Fibroblast of lung (primary cell): Measurements from ENCODE around the gene PRAMEF13. TPM values are rescaled to one million over a fixed set of nuclear protein-coding genes. Genes with fewer than 3 reads are reported as not detected.
"Not testable (repeated sequence)": the region's sequence is repeated elsewhere in the genome, so short reads cannot be mapped to it uniquely, and the experiment has no call there.

Source experiments
- DNase-seq, 2 donors: peaks; one replicate each; pipeline versions ENCODE4 v3.0.0 to v3.0.0-alpha.2; 2010; ENCODE audit warnings: low read depth in 2 of 2
- H2AFZ ChIP-seq: 2 replicates; pipeline ENCODE4 v1.5.1; 2012; ENCODE audit warnings: low read length, control low read depth, inconsistent platforms
- H3K27ac ChIP-seq: 2 replicates; pipeline ENCODE4 v1.5.1; 2011; ENCODE audit warnings: low read length, control low read depth; ENCODE audit not compliant: insufficient read depth
- H3K27me3 ChIP-seq: 2 replicates; pipeline ENCODE4 v1.5.1; 2011; ENCODE audit warnings: mild to moderate bottlenecking, low read length; ENCODE audit not compliant: control insufficient read depth, insufficient read depth
- H3K36me3 ChIP-seq: 2 replicates; pipeline ENCODE4 v1.5.1; 2011; ENCODE audit warnings: low read length; ENCODE audit not compliant: control insufficient read depth, insufficient read depth
- H3K4me1 ChIP-seq: 2 replicates; pipeline ENCODE4 v1.5.1; 2011; ENCODE audit warnings: low read length; ENCODE audit not compliant: control insufficient read depth, insufficient read depth; ENCODE audit errors: extremely low read depth
- H3K4me2 ChIP-seq: 2 replicates; pipeline ENCODE4 v1.5.1; 2011; ENCODE audit warnings: low read length, control low read depth; ENCODE audit not compliant: insufficient read depth; ENCODE audit errors: extremely low read depth
- H3K4me3 ChIP-seq, 4 experiments: fragments of 200-600 bp in 1 of 4; sonication (generic) in 1 of 4; replicated peaks in 1 of 4; 2 replicates each; pipeline ENCODE4 v1.5.1; 2011 to 2016; ENCODE audit warnings: low read length in 4 of 4, low read depth in 3 of 4, mild to moderate bottlenecking in 3 of 4, control low read depth in 2 of 4, inconsistent platforms in 1 of 4, mixed read lengths in 1 of 4; ENCODE audit not compliant: insufficient read depth in 1 of 4; ENCODE audit errors: control extremely low read depth in 1 of 4
- H3K79me2 ChIP-seq: 2 replicates; pipeline ENCODE4 v1.5.1; 2012; ENCODE audit warnings: mild to moderate bottlenecking, low read length, inconsistent platforms; ENCODE audit not compliant: control insufficient read depth, insufficient read depth
- H3K9ac ChIP-seq: 2 replicates; pipeline ENCODE4 v1.5.1; 2011; ENCODE audit warnings: mild to moderate bottlenecking, low read length, control low read depth; ENCODE audit not compliant: insufficient read depth
- H3K9me3 ChIP-seq: 2 replicates; pipeline ENCODE4 v1.5.1; 2012; ENCODE audit warnings: low read depth, low read length; ENCODE audit not compliant: control insufficient read depth, insufficient read depth
- H4K20me1 ChIP-seq: 2 replicates; pipeline ENCODE4 v1.5.1; 2011; ENCODE audit warnings: low read length; ENCODE audit not compliant: control insufficient read depth, insufficient read depth; ENCODE audit errors: extremely low read depth
- EZH2 ChIP-seq: IDR thresholded peaks from 2 replicates; pipeline ENCODE4 v1.5.1; 2012; ENCODE audit warnings: low read length, control low read depth, mild to moderate bottlenecking; ENCODE audit errors: missing control alignments
- polyA plus RNA-seq, 2 donors: library from polyadenylated mRNA; depleted of rRNA in 1 of 2; stranded (reverse) in 1 of 2; unstranded in 1 of 2; fragments of >200 nt; gene quantifications; 2 replicates each; pipeline ENCODE4 v1.2.1, GENCODE V29; 2011 to 2012; ENCODE audit warnings: missing spikeins in 1 of 2
- total RNA-seq: library from RNA; depleted of rRNA; stranded (reverse); fragments of >200 nt; gene quantifications from 2 replicates; pipeline ENCODE4 v1.2.1, GENCODE V29; 2014
- TF ChIP-seq, protein P1 (sequence below), 2 donors: IDR thresholded peaks in 1 of 2; conservative IDR thresholded peaks in 1 of 2; 1 replicate in 1 of 2; 2 replicates in 1 of 2; pipeline ENCODE4 v1.5.1; 2011 to 2012; ENCODE audit warnings: low read length in 2 of 2, control low read depth in 1 of 2, inconsistent platforms in 1 of 2, low read depth in 1 of 2, mild to moderate bottlenecking in 1 of 2

Gene PRAMEF13
- total and polyA plus RNA-seq, 2 donors (not counting 1 experiment from before 2014, with no cell fraction given) = not detected

DNA sequence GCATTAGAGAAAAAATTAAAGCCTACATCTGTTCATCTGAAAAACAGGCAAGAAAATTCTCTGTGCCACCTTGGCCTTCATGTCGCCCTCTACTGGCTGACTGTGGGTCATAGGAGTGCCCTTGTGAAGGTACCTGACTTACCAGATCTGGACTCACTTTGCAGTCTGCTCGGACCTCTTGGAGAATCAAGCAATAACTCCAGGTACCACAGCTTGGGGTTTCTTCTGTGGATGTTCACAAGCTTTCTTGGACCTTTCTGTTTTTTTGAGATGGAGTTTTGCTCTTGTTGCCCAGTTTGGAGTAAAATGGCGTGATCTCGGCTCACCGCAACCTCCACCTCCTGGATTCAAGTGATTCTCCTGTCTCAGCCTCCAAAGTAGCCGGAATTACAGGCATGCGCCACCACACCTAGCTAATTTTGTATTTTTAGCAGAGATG is 27.2 kb upstream of the PRAMEF13 start:
- Histone ChIP-seq H2AFZ (no peak overlapping the region), H3K9ac (no peak overlapping the region), H3K4me3 (no peak overlapping the region), H4K20me1 (no peaks in the 10 kb centered on the region), H3K27ac (no peak overlapping the region), H3K9me3 (no peaks in the 10 kb centered on the region), H3K4me2 (no peak overlapping the region), H3K27me3 (no peaks in the 10 kb centered on the region), H3K79me2 (no peaks in the 10 kb centered on the region), H3K36me3 (no peaks in the 10 kb centered on the region), H3K4me1 (no peaks in the 10 kb centered on the region)
- TF ChIP-seq EZH2 = no peak
- TF ChIP-seq, protein P1, sequence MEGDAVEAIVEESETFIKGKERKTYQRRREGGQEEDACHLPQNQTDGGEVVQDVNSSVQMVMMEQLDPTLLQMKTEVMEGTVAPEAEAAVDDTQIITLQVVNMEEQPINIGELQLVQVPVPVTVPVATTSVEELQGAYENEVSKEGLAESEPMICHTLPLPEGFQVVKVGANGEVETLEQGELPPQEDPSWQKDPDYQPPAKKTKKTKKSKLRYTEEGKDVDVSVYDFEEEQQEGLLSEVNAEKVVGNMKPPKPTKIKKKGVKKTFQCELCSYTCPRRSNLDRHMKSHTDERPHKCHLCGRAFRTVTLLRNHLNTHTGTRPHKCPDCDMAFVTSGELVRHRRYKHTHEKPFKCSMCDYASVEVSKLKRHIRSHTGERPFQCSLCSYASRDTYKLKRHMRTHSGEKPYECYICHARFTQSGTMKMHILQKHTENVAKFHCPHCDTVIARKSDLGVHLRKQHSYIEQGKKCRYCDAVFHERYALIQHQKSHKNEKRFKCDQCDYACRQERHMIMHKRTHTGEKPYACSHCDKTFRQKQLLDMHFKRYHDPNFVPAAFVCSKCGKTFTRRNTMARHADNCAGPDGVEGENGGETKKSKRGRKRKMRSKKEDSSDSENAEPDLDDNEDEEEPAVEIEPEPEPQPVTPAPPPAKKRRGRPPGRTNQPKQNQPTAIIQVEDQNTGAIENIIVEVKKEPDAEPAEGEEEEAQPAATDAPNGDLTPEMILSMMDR (conservative IDR thresholded peaks at IDR 0.05 in 1 of 2, IDR thresholded peaks at IDR 0.05 in 1 of 2; ENCODE audit: low read depth in 1 of 2, low read length in 2 of 2) = no peak
- no peak for DNase-seq

DNA sequence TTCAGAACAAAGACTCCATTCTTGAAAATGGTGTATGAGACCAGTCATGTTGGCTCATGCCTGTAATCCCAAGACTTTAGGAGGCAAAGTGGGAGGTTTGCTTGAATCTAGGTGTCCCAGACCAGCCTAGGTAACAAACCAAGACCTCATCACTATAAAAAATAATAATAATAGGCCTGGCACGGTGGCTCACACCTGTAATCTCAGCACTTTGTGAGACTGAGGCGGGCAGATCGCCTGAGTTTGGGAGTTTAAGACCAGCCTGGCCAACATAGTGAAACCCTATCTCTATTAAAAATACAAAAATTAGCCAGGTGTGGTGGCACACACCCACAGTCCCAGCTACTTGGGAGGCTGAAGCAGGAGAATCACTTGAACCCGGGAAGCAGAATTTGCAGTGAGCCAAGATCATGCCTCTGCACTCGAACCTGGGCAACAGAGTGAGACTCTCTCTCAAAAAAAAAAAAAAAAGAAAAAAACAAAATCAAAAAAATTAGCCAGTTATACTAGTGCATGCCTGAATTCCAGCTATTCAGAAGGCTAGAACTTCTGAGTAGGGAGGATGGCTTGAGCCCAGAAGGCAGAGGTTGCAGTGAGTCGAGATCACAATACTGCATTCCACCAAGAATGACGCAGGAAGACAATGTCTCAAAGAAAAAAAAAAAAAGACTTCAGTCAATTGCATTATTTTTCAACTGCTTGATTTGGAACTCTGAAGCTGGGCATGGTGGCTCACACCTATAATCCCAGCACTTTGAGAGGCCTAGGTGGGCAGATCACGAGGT is 26.3 kb upstream of the PRAMEF13 start:
- H3K27me3 ChIP-seq, H4K20me1 ChIP-seq, H3K79me2 ChIP-seq, H3K4me1 ChIP-seq, H3K9ac ChIP-seq, H3K4me2 ChIP-seq, H3K4me3 ChIP-seq, DNase-seq, H3K9me3 ChIP-seq, H2AFZ ChIP-seq, H3K36me3 ChIP-seq, H3K27ac ChIP-seq: not testable (repeated sequence)

DNA sequence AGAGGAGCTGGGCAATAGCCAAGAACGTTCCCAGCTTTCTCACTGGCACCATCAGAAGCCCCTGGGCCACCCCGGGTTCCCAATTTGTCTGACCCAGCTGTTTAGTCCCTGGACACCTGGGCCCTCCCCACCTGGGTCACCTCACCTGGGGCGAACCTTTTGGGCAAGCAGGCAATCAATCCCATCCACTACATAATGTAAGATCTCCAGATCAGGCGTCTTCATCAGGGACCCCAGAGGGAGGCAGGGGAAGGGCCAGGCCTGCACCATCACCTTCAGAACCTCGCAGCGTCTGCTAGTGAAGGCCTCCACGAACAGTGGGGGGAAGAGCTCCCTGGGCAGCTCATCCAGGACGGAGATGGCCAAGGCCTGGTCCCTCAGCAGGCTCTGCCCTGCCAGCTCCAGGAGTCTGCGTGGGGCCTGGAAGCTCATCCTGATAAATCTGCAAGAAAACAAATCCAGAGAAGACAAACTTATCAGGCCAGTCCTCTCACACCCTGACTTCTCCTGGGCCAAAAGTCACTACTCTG is 24.5 kb upstream of the PRAMEF13 start, which contains the start of gene PRAMEF18:
PRAMEF18 (minus strand) TSS at position 480 of the 530 bp plus-strand sequence; CDS start at position 432, 48 bp downstream.
- H3K4me2 ChIP-seq, H3K4me1 ChIP-seq, H3K79me2 ChIP-seq, H4K20me1 ChIP-seq, H2AFZ ChIP-seq, H3K9ac ChIP-seq, H3K36me3 ChIP-seq, H3K27me3 ChIP-seq, H3K4me3 ChIP-seq, DNase-seq, H3K27ac ChIP-seq, H3K9me3 ChIP-seq: not testable (repeated sequence)

DNA sequence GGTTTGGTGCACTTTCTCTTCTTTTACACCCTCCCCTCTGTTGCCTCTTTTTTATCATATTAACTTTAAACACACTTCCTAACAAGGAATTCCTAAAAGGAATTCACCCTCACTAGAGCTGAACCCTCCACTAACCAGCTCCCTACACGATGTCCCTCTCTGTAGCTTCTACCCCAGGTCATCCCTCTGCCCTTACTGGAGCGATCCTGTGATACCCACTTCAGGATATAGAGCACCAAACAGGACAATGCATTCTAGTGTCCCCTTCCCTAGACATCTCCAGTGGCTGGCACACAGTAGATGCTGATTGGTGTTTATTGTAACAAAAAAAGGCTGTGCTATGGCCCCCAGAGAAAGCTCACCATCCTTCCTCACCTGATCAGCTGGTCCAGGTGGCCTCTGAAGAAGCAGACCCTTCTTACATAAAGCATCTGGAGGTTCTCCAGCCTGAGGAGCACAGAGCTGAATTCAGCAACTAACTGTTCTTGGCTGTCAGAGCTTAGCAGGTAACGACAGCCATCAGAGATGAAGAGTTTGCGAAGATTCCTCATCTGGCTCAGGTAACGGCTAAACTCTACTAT is 23.4 kb upstream of the PRAMEF13 start:
- Histone ChIP-seq H3K4me2 (no peak overlapping the region), H3K4me1 (no peaks in the 10 kb centered on the region), H3K27ac (no peak overlapping the region), H3K9me3 (no peaks in the 10 kb centered on the region), H3K36me3 (no peaks in the 10 kb centered on the region), H4K20me1 (no peaks in the 10 kb centered on the region), H2AFZ (no peak overlapping the region), H3K9ac (no peak overlapping the region), H3K4me3 (no peak overlapping the region), H3K27me3 (no peaks in the 10 kb centered on the region), H3K79me2 (no peaks in the 10 kb centered on the region)
- DNase-seq = no peak
- TF ChIP-seq, protein P1 (conservative IDR thresholded peaks at IDR 0.05 in 1 of 2, IDR thresholded peaks at IDR 0.05 in 1 of 2; ENCODE audit: low read depth in 1 of 2, low read length in 2 of 2) = no peak
- no peak for TF ChIP-seq EZH2

DNA sequence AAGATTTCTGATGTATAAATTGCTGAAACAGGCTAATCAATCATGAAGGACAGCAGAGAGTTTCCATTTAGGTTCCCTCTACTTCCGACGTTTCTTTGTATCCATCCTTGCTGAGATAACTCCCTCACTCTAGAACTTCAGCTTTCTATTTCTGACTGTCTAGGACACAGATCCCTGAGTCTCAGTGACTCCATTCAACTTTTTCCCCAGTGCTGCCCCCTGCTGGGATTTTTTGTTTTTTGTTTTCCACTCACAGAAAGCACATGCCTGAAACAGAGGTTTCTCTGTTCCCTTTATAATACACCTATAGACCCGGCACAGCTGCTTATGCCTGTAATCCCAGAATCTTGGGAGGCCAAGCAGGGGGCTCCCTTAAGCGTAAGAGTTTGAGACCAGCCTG is 21.6 kb upstream of the PRAMEF13 start:
- H3K4me3 ChIP-seq, H3K36me3 ChIP-seq, H3K9me3 ChIP-seq, H3K79me2 ChIP-seq, H4K20me1 ChIP-seq, H3K27ac ChIP-seq, H3K4me2 ChIP-seq, H3K9ac ChIP-seq, H3K27me3 ChIP-seq, H3K4me1 ChIP-seq, DNase-seq, H2AFZ ChIP-seq: not testable (repeated sequence)
